Stomach smooth muscle (tissue), 2 donors: ENCODE results near the gene KMT2B.

ENCODE experiments used
- H3K27ac ChIP-seq: one replicate; pipeline ENCODE4 v1.7.0; 2013; ENCODE audit warnings: mild to moderate bottlenecking, low read length, inconsistent platforms
- H3K27me3 ChIP-seq, 2 donors: one replicate each; pipeline ENCODE4 v1.7.0; 2013; ENCODE audit warnings: low read length in 2 of 2; ENCODE audit not compliant: insufficient read depth in 2 of 2, control insufficient read depth in 1 of 2
- H3K36me3 ChIP-seq, 2 donors: one replicate each; pipeline ENCODE4 v1.7.0; 2013; ENCODE audit warnings: low read length in 2 of 2; ENCODE audit not compliant: control insufficient read depth in 2 of 2, insufficient read depth in 2 of 2
- H3K4me1 ChIP-seq: one replicate; pipeline ENCODE4 v1.7.0; 2013; ENCODE audit warnings: low read length; ENCODE audit not compliant: control insufficient read depth, insufficient read depth
- H3K4me3 ChIP-seq, 2 donors: one replicate each; pipeline ENCODE4 v1.7.0; 2013; ENCODE audit warnings: low read length in 2 of 2
- H3K9ac ChIP-seq, 2 donors: one replicate each; pipeline ENCODE4 v1.7.0; 2013; ENCODE audit warnings: low read length in 2 of 2, mild to moderate bottlenecking in 1 of 2
- H3K9me3 ChIP-seq, 2 donors: one replicate each; pipeline ENCODE4 v1.7.0; 2013; ENCODE audit warnings: low read length in 2 of 2; ENCODE audit not compliant: control insufficient read depth in 2 of 2
- donor health status: healthy.
- donor health status: Pancreatic carcinoma.

Gene KMT2B

GRCh38 chr19:35729021-35729420 is 11.2 kb downstream of the KMT2B start:
- Histone ChIP-seq H3K4me1 (no peaks in the 10 kb centered on the region), H3K9ac (no peak overlapping the region), H3K36me3 (peaks cover 76 to 78% of the 10 kb centered on the region in 2 donors), H3K9me3 (no peaks in the 10 kb centered on the region), H3K27me3 (no peaks in the 10 kb centered on the region), H3K4me3 (no peak overlapping the region), H3K27ac (no peak overlapping the region)

DNA sequence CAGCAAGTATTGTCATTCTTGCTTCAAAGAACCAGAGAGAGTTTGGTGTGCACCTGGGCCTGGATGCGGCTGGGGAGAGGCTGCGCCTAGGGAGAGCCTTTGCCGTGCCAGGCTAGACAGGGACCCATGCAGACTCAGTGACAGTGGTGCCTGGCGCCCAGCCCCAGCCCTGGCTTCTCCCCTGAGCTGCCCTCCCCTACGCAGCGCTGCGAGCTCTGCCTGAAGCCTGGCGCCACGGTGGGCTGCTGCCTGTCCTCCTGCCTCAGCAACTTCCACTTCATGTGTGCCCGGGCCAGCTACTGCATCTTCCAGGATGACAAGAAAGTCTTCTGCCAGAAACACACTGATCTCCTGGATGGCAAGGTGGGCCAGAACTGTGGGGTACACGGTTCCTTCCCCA is 12.0 kb downstream of the KMT2B start:
- H3K4me1 ChIP-seq = no peaks in the 10 kb centered on the region
- no peak overlapping the region for H3K27ac ChIP-seq
- peaks cover 71 to 76% of the 10 kb centered on the region in 2 donors for H3K36me3 ChIP-seq
- no peaks in the 10 kb centered on the region for H3K9me3 ChIP-seq
- no peak overlapping the region for H3K9ac ChIP-seq
- H3K27me3 ChIP-seq = no peaks in the 10 kb centered on the region
- H3K4me3 ChIP-seq = no peak overlapping the region

DNA sequence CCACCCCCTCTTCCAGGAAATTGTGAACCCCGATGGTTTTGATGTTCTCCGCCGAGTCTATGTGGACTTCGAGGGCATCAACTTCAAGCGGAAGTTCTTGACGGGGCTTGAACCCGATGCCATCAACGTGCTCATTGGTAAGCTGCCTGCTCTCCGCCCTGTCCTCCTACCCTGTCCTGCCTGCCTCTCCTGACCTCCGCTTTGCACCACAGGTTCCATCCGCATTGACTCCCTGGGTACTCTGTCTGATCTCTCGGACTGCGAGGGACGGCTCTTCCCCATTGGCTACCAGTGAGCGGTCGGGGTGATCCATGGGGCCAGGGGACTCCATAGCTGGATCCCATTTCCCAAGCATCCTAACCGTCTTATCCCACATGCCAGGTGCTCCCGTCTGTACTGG is 12.5 kb downstream of the KMT2B start:
- H3K4me3 ChIP-seq = no peak overlapping the region
- no peak overlapping the region for H3K27ac ChIP-seq
- H3K9me3 ChIP-seq = no peaks in the 10 kb centered on the region
- peaks cover 71 to 75% of the 10 kb centered on the region in 2 donors for H3K36me3 ChIP-seq
- H3K27me3 ChIP-seq = no peaks in the 10 kb centered on the region
- no peaks in the 10 kb centered on the region for H3K4me1 ChIP-seq
- H3K9ac ChIP-seq = no peak overlapping the region

GRCh38 chr19:35731353-35731752 is 13.6 kb downstream of the KMT2B start:
- H3K36me3 ChIP-seq = peaks cover 65 to 70% of the 10 kb centered on the region in 2 donors
- no peaks in the 10 kb centered on the region for H3K4me1 ChIP-seq
- H3K4me3 ChIP-seq = no peak overlapping the region
- no peaks in the 10 kb centered on the region for H3K27me3 ChIP-seq
- H3K27ac ChIP-seq = no peak overlapping the region
- no peak overlapping the region for H3K9ac ChIP-seq
- H3K9me3 ChIP-seq = no peaks in the 10 kb centered on the region

GRCh38 chr19:35731779-35732405 is 14.1 kb downstream of the KMT2B start:
- no peaks in the 10 kb centered on the region for H3K4me1 ChIP-seq
- no peak overlapping the region for H3K9ac ChIP-seq
- no peak overlapping the region for H3K4me3 ChIP-seq
- no peaks in the 10 kb centered on the region for H3K27me3 ChIP-seq
- no peaks in the 10 kb centered on the region for H3K9me3 ChIP-seq
- no peak overlapping the region for H3K27ac ChIP-seq
- H3K36me3 ChIP-seq = peaks cover 60 to 70% of the 10 kb centered on the region in 2 donors

DNA sequence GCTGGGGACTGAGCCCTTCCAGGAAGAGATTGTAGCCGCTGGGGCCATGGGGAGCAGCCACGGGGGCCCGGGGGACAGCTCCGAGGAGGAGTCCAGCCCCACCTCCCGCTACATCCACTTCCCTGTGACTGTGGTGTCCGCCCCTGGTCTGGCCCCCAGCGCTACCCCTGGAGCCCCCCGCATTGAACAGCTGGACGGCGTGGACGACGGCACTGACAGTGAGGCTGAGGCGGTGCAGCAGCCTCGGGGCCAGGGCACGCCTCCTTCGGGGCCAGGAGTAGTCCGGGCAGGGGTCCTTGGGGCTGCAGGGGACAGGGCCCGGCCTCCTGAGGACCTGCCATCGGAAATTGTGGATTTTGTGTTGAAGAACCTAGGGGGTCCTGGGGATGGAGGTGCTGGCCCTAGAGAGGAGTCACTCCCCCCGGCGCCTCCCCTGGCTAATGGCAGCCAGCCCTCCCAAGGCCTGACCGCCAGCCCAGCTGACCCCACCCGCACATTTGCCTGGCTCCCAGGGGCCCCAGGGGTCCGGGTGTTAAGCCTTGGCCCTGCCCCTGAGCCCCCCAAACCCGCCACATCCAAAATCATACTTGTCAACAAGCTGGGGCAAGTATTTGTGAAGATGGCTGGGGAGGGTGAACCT is 14.9 kb downstream of the KMT2B start:
- Histone ChIP-seq H3K36me3 (peaks cover 53 to 65% of the 10 kb centered on the region in 2 donors), H3K27me3 (no peaks in the 10 kb centered on the region), H3K4me3 (no peak overlapping the region), H3K9me3 (no peaks in the 10 kb centered on the region), H3K9ac (no peak overlapping the region), H3K27ac (no peak overlapping the region), H3K4me1 (no peaks in the 10 kb centered on the region)

DNA sequence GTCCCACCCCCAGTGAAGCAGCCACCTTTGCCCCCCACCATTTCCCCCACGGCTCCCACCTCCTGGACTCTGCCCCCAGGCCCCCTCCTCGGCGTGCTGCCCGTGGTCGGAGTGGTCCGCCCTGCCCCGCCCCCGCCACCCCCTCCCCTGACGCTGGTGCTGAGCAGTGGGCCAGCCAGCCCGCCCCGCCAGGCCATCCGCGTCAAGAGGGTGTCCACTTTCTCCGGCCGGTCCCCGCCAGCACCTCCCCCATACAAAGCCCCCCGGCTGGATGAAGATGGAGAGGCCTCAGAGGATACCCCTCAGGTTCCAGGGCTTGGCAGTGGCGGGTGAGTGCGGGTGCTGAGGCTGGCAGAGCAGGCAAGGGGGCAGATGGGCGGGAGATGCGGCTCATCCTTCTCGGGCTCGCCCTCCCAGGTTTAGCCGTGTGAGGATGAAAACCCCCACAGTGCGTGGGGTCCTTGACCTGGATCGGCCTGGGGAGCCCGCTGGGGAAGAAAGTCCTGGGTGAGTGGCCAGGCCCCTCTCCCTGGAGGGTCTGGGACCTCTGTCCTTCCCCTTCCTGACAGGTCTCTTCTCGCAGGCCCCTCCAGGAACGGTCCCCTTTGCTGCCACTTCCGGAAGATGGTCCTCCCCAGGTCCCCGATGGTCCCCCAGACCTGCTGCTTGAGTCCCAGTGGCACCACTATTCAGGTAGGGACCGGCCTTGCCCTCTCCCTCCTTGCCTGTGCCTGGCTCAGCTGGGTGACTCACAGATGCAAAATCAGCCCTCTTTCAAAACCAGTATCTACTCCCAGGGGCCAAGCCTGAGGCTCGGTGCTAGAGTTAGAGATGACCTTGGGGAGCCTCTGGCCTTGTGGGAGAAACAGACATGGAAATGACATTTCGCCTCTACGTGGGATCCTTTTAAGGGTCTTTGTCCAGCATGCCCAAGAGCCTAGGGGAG is 15.7 kb downstream of the KMT2B start:
- Histone ChIP-seq H3K9ac (no peak overlapping the region), H3K36me3 (peaks cover 55 to 66% of the 10 kb centered on the region in 2 donors), H3K4me3 (no peak overlapping the region), H3K27me3 (no peaks in the 10 kb centered on the region), H3K27ac (no peak overlapping the region), H3K4me1 (no peaks in the 10 kb centered on the region), H3K9me3 (no peaks in the 10 kb centered on the region)

DNA sequence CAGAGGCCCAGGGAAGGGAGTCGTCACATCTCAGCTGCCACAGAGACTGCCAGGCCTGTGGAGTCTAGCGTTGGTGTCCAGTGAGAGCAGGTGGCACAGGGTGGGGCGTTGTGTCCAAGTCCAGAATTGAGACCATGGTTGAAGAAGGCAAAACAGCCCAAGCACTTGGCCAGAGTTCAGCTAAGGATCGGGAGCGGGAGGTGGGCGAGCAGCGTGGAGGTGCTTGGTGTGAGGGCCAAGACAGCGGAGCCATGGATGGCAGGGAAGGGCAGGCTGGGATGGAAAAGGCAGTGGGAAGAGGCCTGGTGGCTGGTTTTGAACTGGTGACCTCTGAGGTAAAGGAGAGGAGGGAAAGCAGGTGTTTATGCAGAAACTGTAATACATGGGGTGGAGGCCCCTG is 16.5 kb downstream of the KMT2B start:
- Histone ChIP-seq H3K9me3 (no peaks in the 10 kb centered on the region), H3K27ac (no peak overlapping the region), H3K4me1 (no peaks in the 10 kb centered on the region), H3K9ac (no peak overlapping the region), H3K4me3 (no peak overlapping the region), H3K36me3 (peaks cover 52 to 62% of the 10 kb centered on the region in 2 donors), H3K27me3 (no peaks in the 10 kb centered on the region)

- H3K36me3 ChIP-seq = peaks cover 47 to 56% of the 10 kb centered on the region in 2 donors
- peaks cover 4% of the 10 kb centered on the region for H3K4me1 ChIP-seq
- H3K27ac ChIP-seq = no peak overlapping the region
- no peaks in the 10 kb centered on the region for H3K9me3 ChIP-seq
- no peak overlapping the region for H3K9ac ChIP-seq
- H3K27me3 ChIP-seq = no peaks in the 10 kb centered on the region
- no peak overlapping the region for H3K4me3 ChIP-seq
These were observed 17.1 kb downstream of the KMT2B start for GRCh38 chr19:35734889-35735288.

DNA sequence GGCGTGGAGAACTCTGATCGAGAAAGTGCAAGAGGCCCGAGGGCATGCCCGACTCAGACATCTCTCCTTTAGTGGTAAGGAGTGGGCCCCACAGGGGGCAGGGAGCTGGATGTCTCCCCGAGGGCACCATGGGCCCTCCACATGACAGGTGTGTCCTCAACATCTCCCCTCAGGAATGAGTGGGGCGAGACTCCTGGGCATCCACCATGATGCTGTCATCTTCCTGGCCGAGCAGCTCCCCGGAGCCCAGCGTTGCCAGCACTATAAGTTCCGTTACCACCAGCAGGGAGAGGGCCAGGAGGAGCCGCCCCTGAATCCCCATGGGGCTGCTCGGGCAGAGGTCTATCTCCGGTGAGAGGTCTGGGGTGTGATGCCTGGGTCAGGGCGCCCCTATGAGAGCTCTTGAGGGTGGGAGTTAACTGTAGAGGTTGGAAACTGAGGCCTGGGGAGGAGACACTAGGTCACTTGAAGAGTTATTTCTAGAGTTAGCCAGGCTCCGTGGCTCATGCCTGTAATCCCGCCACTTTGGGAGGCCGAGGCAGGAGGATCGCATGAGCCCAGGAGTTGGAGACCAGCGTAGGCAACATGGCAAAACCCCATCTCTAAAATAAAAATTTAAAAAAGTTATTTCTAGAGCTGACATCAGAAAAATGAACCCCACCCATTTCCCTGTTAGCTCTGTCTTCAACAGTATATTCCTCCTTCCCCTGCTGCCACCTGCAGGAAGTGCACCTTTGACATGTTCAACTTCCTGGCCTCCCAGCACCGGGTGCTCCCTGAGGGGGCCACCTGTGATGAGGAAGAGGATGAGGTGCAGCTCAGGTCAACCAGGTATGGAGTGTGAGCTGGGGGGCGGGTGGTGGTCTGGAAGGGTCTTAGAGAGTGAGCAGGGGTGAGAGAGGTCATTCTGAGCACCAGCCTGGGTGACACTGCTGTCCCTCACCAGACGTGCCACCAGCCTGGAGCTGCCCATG is 19.4 kb downstream of the KMT2B start:
- Histone ChIP-seq H3K27ac (no peak overlapping the region), H3K36me3 (peaks cover 30 to 40% of the 10 kb centered on the region in 2 donors), H3K27me3 (no peaks in the 10 kb centered on the region), H3K9me3 (no peaks in the 10 kb centered on the region), H3K9ac (no peak overlapping the region), H3K4me1 (peaks cover 14% of the 10 kb centered on the region), H3K4me3 (no peak overlapping the region)
